Activated naive CD4-positive, alpha-beta T cell treated with anti-CD3 and anti-CD28 coated beads, Interleukin-2, amount 50 U/mL, for 24 hours (primary cell): ENCODE measurements around the gene GABBR2.
A peak's percentile ranks its signal among the peaks of the same experiment; 100 is the strongest.
"Not testable (repeated sequence)": the region's sequence is repeated elsewhere in the genome, so short reads cannot be mapped to it uniquely, and the experiment has no call there.

ENCODE experiments used
- H3K27ac Mint-ChIP-seq: one replicate; pipeline ENCODE4 v1.8.0; 2021; ENCODE audit warnings: mild to moderate bottlenecking, mixed read lengths
- H3K27me3 Mint-ChIP-seq: one replicate; pipeline ENCODE4 v1.8.0; 2021; ENCODE audit warnings: mixed read lengths
- H3K36me3 Mint-ChIP-seq: one replicate; pipeline ENCODE4 v1.8.0; 2021; ENCODE audit warnings: mixed read lengths
- H3K4me1 Mint-ChIP-seq: one replicate; pipeline ENCODE4 v1.8.0; 2021; ENCODE audit warnings: mixed read lengths
- H3K4me3 Mint-ChIP-seq: one replicate; pipeline ENCODE4 v1.8.0; 2021; ENCODE audit warnings: mild to moderate bottlenecking, mixed read lengths
- H3K9me3 Mint-ChIP-seq: one replicate; pipeline ENCODE4 v1.8.0; 2021; ENCODE audit warnings: mixed read lengths

Gene GABBR2

GRCh38 chr9:98291820-98292219 lies 416.9 kb downstream of the GABBR2 start:
- Mint-ChIP-seq H3K27ac (no peak overlapping the region), H3K27me3 (no peaks in the 10 kb centered on the region), H3K4me3 (no peak overlapping the region), H3K4me1 (no peaks in the 10 kb centered on the region), H3K36me3 (no peaks in the 10 kb centered on the region), H3K9me3 (no peaks in the 10 kb centered on the region)

DNA sequence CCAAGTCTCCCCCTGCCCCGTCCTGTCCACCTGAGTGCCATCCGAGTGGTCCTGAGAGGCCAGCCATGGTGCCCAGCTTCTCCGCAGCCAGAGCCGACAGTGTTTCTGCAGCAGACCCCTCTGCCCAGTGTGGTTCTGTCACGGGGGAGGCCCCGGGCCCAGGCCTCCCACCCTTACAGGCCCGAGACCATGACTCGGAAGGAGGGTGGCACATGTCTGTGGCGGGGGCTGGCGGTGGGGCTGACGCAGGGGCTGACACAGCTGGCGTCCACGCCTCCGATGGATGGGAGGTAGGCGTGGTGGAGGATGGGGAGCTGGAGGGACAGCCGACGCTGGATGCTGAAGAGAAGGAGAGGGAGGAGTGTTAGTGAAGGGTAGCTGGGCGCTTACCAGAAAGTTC lies 418.3 kb downstream of the GABBR2 start:
- Mint-ChIP-seq H3K27ac (no peak overlapping the region), H3K27me3 (no peaks in the 10 kb centered on the region), H3K9me3 (no peaks in the 10 kb centered on the region), H3K4me3 (no peak overlapping the region), H3K36me3 (no peaks in the 10 kb centered on the region), H3K4me1 (no peaks in the 10 kb centered on the region)

DNA sequence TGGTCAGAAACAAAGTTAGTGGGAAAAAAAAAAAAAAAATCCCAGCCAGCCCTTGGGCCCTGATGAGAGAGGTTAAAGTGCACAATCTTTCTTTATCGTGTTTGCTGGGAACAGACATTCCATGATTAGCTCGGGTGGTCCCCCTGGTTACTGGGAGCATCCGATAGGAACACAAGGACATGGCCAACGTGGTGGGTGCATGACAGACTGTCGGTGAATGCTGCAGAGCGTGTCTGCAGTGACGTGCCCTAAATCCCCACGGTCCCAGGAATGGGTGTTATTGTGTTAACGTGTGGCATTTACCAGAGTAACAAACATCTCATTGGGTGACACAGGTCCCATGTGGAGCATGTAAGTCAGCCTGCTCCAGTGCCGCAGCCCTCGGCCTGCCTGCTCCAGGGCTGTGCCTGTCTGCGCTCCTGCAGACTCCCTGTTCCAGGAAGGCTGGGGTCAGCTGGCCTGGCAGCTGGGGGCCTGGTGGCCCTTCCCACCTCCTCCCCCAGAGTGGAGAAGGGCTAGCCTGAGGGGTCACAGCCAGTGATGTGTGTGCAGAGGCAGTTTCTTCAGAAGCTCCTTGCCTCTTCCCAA lies 419.0 kb downstream of the GABBR2 start:
- Mint-ChIP-seq H3K27ac (no peak overlapping the region), H3K36me3 (no peaks in the 10 kb centered on the region), H3K9me3 (no peaks in the 10 kb centered on the region), H3K4me3 (no peak overlapping the region), H3K4me1 (no peaks in the 10 kb centered on the region), H3K27me3 (no peaks in the 10 kb centered on the region)

DNA sequence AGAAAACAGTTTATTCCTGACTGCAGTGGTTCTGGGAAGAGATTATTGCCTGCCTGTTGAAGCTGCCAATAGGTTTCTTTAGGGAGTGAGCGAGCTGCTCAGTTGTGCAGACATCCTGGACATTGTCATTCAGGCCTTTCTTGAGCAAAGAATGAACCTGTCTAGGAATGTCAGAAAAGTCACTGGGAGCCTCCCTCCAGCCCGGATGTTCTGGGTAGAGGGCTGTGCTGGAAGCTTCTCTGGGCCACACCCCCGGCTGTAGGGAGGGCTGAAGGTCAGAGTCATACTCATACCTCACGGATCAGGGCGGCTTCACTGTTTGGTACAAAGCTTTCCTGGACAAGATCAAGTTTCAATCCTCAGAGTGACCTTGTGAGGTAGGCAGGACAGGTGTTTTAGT lies 419.9 kb downstream of the GABBR2 start:
- H3K27me3 Mint-ChIP-seq, result no peaks in the 10 kb centered on the region
- H3K36me3 Mint-ChIP-seq, result no peaks in the 10 kb centered on the region
- no peak overlapping the region for H3K27ac Mint-ChIP-seq
- no peaks in the 10 kb centered on the region for H3K4me1 Mint-ChIP-seq
- H3K9me3 Mint-ChIP-seq, result no peaks in the 10 kb centered on the region
- H3K4me3 Mint-ChIP-seq, result no peak overlapping the region

DNA sequence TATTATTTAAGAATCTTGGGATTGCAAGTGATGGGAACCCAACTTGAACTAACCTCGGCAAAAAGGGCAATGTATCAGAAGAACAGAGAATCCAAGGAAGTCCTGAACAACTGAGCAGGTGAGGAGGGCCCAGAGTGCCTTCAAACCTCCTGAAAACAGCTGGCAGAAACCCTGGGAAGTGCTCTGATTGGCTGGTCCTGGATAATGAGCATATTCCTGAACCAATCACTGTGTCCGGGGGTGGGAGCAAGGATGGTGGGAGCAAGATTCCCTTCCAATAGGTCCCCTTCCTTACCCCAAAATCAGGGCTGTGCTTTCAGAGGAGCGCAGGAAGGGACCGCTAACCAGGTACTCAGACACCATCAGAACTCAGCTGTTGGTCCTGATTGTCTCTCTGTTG lies 421.4 kb downstream of the GABBR2 start:
- Mint-ChIP-seq H3K4me3 (no peak overlapping the region), H3K4me1 (no peaks in the 10 kb centered on the region), H3K27ac (no peak overlapping the region), H3K9me3 (no peaks in the 10 kb centered on the region), H3K27me3 (peaks cover 2% of the 10 kb centered on the region), H3K36me3 (no peaks in the 10 kb centered on the region)

DNA sequence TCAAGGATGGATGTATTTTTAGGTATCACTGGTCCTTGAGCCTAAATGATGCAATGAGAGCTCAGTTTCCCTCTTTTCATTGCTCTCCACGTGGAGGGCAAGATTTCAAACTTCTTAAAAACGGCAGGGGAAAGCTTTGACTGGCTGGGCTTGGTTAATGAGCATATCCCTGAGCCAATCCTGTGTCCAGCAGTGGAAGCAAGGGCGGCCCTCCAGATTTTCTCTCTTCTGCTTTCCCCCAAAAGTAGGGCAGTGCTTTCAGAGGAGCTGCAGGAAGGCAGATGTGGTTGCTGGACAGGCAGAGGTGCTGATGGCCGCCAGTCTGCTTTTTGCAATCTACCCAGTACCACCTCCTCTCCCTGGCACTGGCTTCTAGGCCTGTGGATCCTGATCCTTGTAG lies 423.3 kb downstream of the GABBR2 start:
- no peak overlapping the region for H3K27ac Mint-ChIP-seq
- H3K4me3 Mint-ChIP-seq, result no peak overlapping the region
- no peaks in the 10 kb centered on the region for H3K36me3 Mint-ChIP-seq
- no peaks in the 10 kb centered on the region for H3K9me3 Mint-ChIP-seq
- peaks cover 2% of the 10 kb centered on the region for H3K27me3 Mint-ChIP-seq
- H3K4me1 Mint-ChIP-seq, result no peaks in the 10 kb centered on the region

DNA sequence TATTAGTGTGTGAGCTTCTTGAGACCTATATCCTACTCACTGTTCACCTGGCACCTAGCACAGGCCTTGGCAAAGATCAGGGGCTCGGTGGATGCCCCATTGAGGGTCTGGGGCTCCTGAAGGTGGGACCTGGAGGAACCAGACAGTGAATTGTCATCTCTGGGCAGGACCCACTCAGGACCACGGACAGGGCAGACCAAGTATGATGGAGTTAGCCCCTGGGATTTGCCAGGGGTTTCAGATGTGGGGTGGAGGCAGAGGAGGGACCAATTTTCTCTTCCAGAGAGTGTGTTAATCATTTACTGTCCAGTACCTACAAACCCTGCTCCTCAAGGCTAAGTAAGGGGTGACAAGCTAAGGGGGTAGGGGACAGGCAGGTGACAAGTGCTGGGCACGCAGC lies 424.0 kb downstream of the GABBR2 start:
- Mint-ChIP-seq H3K4me1 (no peaks in the 10 kb centered on the region), H3K27ac (no peak overlapping the region), H3K9me3 (no peaks in the 10 kb centered on the region), H3K4me3 (no peak overlapping the region), H3K36me3 (no peaks in the 10 kb centered on the region), H3K27me3 (peaks cover 2% of the 10 kb centered on the region)

- H3K4me1 Mint-ChIP-seq, H3K36me3 Mint-ChIP-seq, H3K4me3 Mint-ChIP-seq, H3K27me3 Mint-ChIP-seq, H3K9me3 Mint-ChIP-seq: not testable (repeated sequence)
- H3K27ac Mint-ChIP-seq, result peak overlapping the region; percentile 32
Observed at GRCh38 chr9:98283143-98283542, 425.6 kb downstream of the GABBR2 start.

DNA sequence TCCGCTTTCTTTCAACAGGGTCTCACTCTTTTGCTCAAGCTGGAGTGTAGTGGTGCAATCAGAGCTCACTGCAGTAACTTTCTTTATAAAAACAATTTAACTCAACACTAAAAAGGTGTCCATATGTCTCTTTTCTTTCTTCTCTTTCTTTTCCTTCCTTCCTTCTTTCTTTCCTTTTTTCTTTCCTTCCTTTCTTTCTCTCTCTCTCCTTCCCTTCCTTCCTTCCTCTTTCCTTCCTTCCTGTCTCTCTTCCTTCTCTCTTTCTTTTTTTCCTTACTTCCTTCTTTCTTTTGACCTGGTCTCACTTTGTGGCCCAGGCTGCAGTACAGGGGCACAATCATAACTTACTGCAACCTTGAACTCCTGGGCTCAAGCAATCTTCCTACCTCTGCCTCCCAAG lies 427.5 kb downstream of the GABBR2 start:
- H3K27ac Mint-ChIP-seq, result no peak overlapping the region
- no peaks in the 10 kb centered on the region for H3K4me1 Mint-ChIP-seq
- peaks cover 9% of the 10 kb centered on the region for H3K27me3 Mint-ChIP-seq
- no peaks in the 10 kb centered on the region for H3K36me3 Mint-ChIP-seq
- H3K4me3 Mint-ChIP-seq, result no peak overlapping the region
- no peaks in the 10 kb centered on the region for H3K9me3 Mint-ChIP-seq

GRCh38 chr9:98280574-98280973 lies 428.2 kb downstream of the GABBR2 start:
- Mint-ChIP-seq H3K36me3 (no peaks in the 10 kb centered on the region), H3K27me3 (peaks cover 9% of the 10 kb centered on the region), H3K4me1 (no peaks in the 10 kb centered on the region), H3K9me3 (no peaks in the 10 kb centered on the region), H3K4me3 (no peak overlapping the region), H3K27ac (no peak overlapping the region)

DNA sequence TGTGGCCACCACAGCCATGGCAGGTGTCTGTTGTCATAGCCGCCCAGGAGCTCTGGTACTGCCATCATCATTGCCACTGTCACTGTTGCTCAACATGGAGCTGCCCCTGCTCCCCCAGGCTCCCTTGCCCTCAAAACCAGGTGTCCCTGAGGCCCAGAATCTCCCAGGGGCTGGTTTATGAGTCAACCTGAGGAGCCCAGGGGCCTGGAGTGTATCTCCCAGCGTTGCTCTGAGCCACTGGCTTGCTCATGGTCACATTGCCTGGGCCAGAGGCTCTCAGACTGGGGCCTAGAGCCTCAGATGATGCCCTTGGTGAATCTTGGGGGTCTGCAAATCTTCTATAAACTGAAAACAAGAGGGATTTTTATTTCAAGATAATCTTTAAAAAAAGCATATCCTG lies 428.6 kb downstream of the GABBR2 start:
- H3K27me3 Mint-ChIP-seq, result peaks cover 9% of the 10 kb centered on the region
- no peaks in the 10 kb centered on the region for H3K36me3 Mint-ChIP-seq
- no peaks in the 10 kb centered on the region for H3K4me1 Mint-ChIP-seq
- no peaks in the 10 kb centered on the region for H3K9me3 Mint-ChIP-seq
- no peak overlapping the region for H3K4me3 Mint-ChIP-seq
- no peak overlapping the region for H3K27ac Mint-ChIP-seq

- Mint-ChIP-seq H3K4me1 (no peaks in the 10 kb centered on the region), H3K4me3 (no peak overlapping the region), H3K27me3 (peaks cover 7% of the 10 kb centered on the region), H3K36me3 (no peaks in the 10 kb centered on the region), H3K9me3 (no peaks in the 10 kb centered on the region), H3K27ac (no peak overlapping the region)
Observed at GRCh38 chr9:98276907-98277469, 431.7 kb downstream of the GABBR2 start.

GRCh38 chr9:98275159-98275558 lies 433.6 kb downstream of the GABBR2 start:
- H3K4me3 Mint-ChIP-seq, result no peak overlapping the region
- no peaks in the 10 kb centered on the region for H3K4me1 Mint-ChIP-seq
- H3K27ac Mint-ChIP-seq, result no peak overlapping the region
- H3K36me3 Mint-ChIP-seq, result no peaks in the 10 kb centered on the region
- no peaks in the 10 kb centered on the region for H3K9me3 Mint-ChIP-seq
- peaks cover 7% of the 10 kb centered on the region for H3K27me3 Mint-ChIP-seq

- H3K27me3 Mint-ChIP-seq, result peaks cover 12% of the 10 kb centered on the region
- H3K27ac Mint-ChIP-seq, result no peak overlapping the region
- H3K36me3 Mint-ChIP-seq, result no peaks in the 10 kb centered on the region
- no peaks in the 10 kb centered on the region for H3K9me3 Mint-ChIP-seq
- H3K4me3 Mint-ChIP-seq, result no peak overlapping the region
- no peaks in the 10 kb centered on the region for H3K4me1 Mint-ChIP-seq
Observed at GRCh38 chr9:98272083-98272482, 436.7 kb downstream of the GABBR2 start.

GRCh38 chr9:98271479-98271878 lies 437.3 kb downstream of the GABBR2 start:
- Mint-ChIP-seq H3K27me3 (peaks cover 9% of the 10 kb centered on the region), H3K4me3 (no peak overlapping the region)

DNA sequence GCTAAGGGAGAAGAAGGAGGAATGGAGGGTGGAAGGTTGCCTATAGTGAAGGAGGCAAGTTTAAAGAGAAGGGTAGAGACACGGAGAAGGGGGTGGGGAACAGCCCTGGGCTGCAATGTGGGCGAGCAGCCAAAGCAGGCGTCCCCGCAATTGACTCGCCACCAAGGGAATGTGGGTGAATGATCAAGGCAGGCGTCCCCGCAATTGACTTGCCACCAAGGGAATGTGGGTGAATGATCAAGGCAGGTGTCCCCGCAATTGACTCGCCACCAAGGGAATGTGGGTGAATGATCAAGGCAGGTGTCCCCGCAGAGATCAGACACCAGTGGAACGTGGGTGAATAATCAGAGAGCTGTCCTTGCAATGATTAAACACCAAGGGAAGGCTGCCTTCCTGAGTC lies 438.5 kb downstream of the GABBR2 start:
- not testable (repeated sequence) for H3K4me1 Mint-ChIP-seq, H3K27me3 Mint-ChIP-seq, H3K36me3 Mint-ChIP-seq, H3K9me3 Mint-ChIP-seq, H3K4me3 Mint-ChIP-seq, H3K27ac Mint-ChIP-seq

More at GRCh38 chr9:98271479-98271878, 437.3 kb downstream of the GABBR2 start:
- Mint-ChIP-seq H3K36me3 (no peaks in the 10 kb centered on the region), H3K4me1 (no peaks in the 10 kb centered on the region), H3K27ac (no peak overlapping the region), H3K9me3 (no peaks in the 10 kb centered on the region)

GRCh38 chr9:98269652-98270051 lies 439.1 kb downstream of the GABBR2 start:
- H3K4me3 Mint-ChIP-seq, H3K27ac Mint-ChIP-seq: not testable (repeated sequence)

More at GRCh38 chr9:98269652-98270051, 439.1 kb downstream of the GABBR2 start:
- H3K4me1 Mint-ChIP-seq, H3K36me3 Mint-ChIP-seq, H3K9me3 Mint-ChIP-seq, H3K27me3 Mint-ChIP-seq: not testable (repeated sequence)
